ENCODE measurements around the gene B4GALT5. TPM values are rescaled to one million over a fixed set of nuclear protein-coding genes. Genes with fewer than 3 reads are reported as not detected.

B4GALT5 gene
- polyA plus RNA-seq, 1 donor (not counting 4 experiments of a cell fraction or from before 2014, with no cell fraction given): 23.5 TPM

DNA sequence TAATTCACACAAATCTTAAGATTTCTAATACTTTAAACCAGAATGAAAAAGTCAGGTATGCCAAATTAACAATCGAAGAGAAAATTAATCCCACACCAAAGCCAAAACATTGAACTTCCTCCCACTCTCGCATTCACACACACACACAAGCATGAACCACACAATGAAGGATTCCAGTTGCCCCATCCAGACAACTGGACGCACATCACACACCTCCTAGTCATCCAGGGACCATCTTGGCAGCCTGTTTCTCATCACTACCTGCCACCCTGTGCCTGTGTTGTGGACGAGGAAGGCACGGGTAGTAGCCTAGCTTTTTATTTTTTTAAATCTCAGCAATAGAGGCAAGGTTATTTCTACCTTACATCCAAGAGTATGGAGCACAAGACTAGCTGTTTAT is 15.2 kb downstream of the B4GALT5 start:
- H3K79me2 ChIP-seq (ENCODE audit: control insufficient read depth, insufficient read depth, low read length): peaks cover 96% of the 10 kb centered on the region
- DNase-seq (ENCODE audit: low read depth, low spot score) (no peak), FAIRE-seq (no peak)
- H3K36me3 ChIP-seq (ENCODE audit: control insufficient read depth in 2 of 2, extremely low read depth in 1 of 2, insufficient read depth in 2 of 2, low read length in 2 of 2): no peaks in the 10 kb centered on the region
- H3K4me3 ChIP-seq (ENCODE audit: control insufficient read depth in 2 of 3, extremely low read depth in 1 of 3, insufficient read depth in 2 of 3, low read depth in 1 of 3, low read length in 3 of 3): no peak overlapping the region
- H3K4me2 ChIP-seq (ENCODE audit: control insufficient read depth, extremely low read depth, insufficient read depth, low read depth, low read length): no peak overlapping the region
- H3K27ac ChIP-seq (ENCODE audit: control insufficient read depth, insufficient read depth, low read length): peak overlapping the region; percentile 71
- H3K9me3 ChIP-seq (ENCODE audit: control insufficient read depth, low read depth, low read length): no peaks in the 10 kb centered on the region
- TF ChIP-seq, protein P1, sequence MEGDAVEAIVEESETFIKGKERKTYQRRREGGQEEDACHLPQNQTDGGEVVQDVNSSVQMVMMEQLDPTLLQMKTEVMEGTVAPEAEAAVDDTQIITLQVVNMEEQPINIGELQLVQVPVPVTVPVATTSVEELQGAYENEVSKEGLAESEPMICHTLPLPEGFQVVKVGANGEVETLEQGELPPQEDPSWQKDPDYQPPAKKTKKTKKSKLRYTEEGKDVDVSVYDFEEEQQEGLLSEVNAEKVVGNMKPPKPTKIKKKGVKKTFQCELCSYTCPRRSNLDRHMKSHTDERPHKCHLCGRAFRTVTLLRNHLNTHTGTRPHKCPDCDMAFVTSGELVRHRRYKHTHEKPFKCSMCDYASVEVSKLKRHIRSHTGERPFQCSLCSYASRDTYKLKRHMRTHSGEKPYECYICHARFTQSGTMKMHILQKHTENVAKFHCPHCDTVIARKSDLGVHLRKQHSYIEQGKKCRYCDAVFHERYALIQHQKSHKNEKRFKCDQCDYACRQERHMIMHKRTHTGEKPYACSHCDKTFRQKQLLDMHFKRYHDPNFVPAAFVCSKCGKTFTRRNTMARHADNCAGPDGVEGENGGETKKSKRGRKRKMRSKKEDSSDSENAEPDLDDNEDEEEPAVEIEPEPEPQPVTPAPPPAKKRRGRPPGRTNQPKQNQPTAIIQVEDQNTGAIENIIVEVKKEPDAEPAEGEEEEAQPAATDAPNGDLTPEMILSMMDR (optimal IDR thresholded peaks at IDR 0.05 in 1 of 3, IDR thresholded peaks at IDR 0.05 in 1 of 3, conservative IDR thresholded peaks at IDR 0.05 in 1 of 3; ENCODE audit: extremely low read depth in 1 of 3, insufficient read depth in 2 of 3, low read length in 3 of 3): no peak
- no peak for TF ChIP-seq EZH2 (IDR thresholded peaks at IDR 0.05; ENCODE audit: low read length)
- H3K27me3 ChIP-seq (ENCODE audit: control insufficient read depth, extremely low read depth, insufficient read depth, low read length): no peaks in the 10 kb centered on the region
- dilution Hi-C loops (cut with MboI; ENCODE audit: extremely low pct_ligation_motif_present, low sequenced_read_pairs): no loop called here
- H2AFZ ChIP-seq (ENCODE audit: control insufficient read depth, low read length): no peak overlapping the region
- peaks cover 4% of the 10 kb centered on the region for H4K20me1 ChIP-seq (ENCODE audit: control insufficient read depth, extremely low read depth, insufficient read depth, low read length)
- H3K4me1 ChIP-seq (ENCODE audit: control insufficient read depth, extremely low read depth, insufficient read depth, low read length): peaks cover 60% of the 10 kb centered on the region
- H3K9me1 ChIP-seq (ENCODE audit: control insufficient read depth, extremely low read depth, insufficient read depth, low read length): peaks cover 6% of the 10 kb centered on the region
- H3K9ac ChIP-seq (ENCODE audit: control insufficient read depth, extremely low read depth, insufficient read depth, low read length): no peak overlapping the region

DNA sequence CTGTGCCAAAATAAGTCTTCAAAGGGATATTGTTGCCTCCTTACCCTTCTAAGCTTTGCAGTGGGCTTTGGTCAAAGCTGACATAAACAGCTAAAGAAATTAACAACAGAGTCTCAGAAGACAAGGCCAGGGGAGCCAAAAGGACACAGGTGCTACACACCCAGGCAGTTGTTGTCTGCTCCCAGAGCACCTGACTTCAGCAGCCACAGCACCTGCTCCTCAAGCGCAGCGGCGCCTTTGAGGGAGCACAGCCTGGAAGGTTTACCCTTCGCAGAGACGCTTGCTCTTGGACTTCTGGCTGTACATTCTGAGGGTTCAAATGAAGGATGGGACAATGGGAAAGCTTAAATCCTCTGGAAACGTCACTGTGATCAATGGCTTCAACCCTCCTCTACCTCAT is 16.6 kb downstream of the B4GALT5 start:
- no peaks in the 10 kb centered on the region for H3K27me3 ChIP-seq (ENCODE audit: control insufficient read depth, extremely low read depth, insufficient read depth, low read length)
- no peak for DNase-seq (ENCODE audit: low read depth, low spot score)
- no peak for TF ChIP-seq EZH2 (IDR thresholded peaks at IDR 0.05; ENCODE audit: low read length)
- TF ChIP-seq, protein P1 (optimal IDR thresholded peaks at IDR 0.05 in 1 of 3, IDR thresholded peaks at IDR 0.05 in 1 of 3, conservative IDR thresholded peaks at IDR 0.05 in 1 of 3; ENCODE audit: extremely low read depth in 1 of 3, insufficient read depth in 2 of 3, low read length in 3 of 3): no peak
- H3K36me3 ChIP-seq (ENCODE audit: control insufficient read depth in 2 of 2, extremely low read depth in 1 of 2, insufficient read depth in 2 of 2, low read length in 2 of 2): no peaks in the 10 kb centered on the region
- dilution Hi-C loops (cut with MboI; ENCODE audit: extremely low pct_ligation_motif_present, low sequenced_read_pairs): no loop called here
- peaks cover 4% of the 10 kb centered on the region for H4K20me1 ChIP-seq (ENCODE audit: control insufficient read depth, extremely low read depth, insufficient read depth, low read length)
- no peaks in the 10 kb centered on the region for H3K9me3 ChIP-seq (ENCODE audit: control insufficient read depth, low read depth, low read length)
- H3K4me3 ChIP-seq (ENCODE audit: control insufficient read depth in 2 of 3, extremely low read depth in 1 of 3, insufficient read depth in 2 of 3, low read depth in 1 of 3, low read length in 3 of 3): no peak overlapping the region
- no peak for FAIRE-seq
- H2AFZ ChIP-seq (ENCODE audit: control insufficient read depth, low read length): no peak overlapping the region
- peak overlapping the region; percentile 1 for H3K9ac ChIP-seq (ENCODE audit: control insufficient read depth, extremely low read depth, insufficient read depth, low read length)
- H3K79me2 ChIP-seq (ENCODE audit: control insufficient read depth, insufficient read depth, low read length): peaks cover 96% of the 10 kb centered on the region
- peaks cover 68% of the 10 kb centered on the region for H3K4me1 ChIP-seq (ENCODE audit: control insufficient read depth, extremely low read depth, insufficient read depth, low read length)
- H3K4me2 ChIP-seq (ENCODE audit: control insufficient read depth, extremely low read depth, insufficient read depth, low read depth, low read length): peak overlapping the region; percentile 27
- H3K9me1 ChIP-seq (ENCODE audit: control insufficient read depth, extremely low read depth, insufficient read depth, low read length): peaks cover 6% of the 10 kb centered on the region
- H3K27ac ChIP-seq (ENCODE audit: control insufficient read depth, insufficient read depth, low read length): peak overlapping the region; percentile 56
